ENCODE measurements around the gene ANGPT4. TPM values are rescaled to one million over a fixed set of nuclear protein-coding genes. Genes with fewer than 3 reads are reported as not detected.

ANGPT4 gene
- total and polyA plus RNA-seq, 2 of the 13 experiments (the other 11 are each of a cell fraction or from before 2014, with no cell fraction given): not detected

GRCh38 chr20:833450-834150 lies 82.5 kb downstream of the ANGPT4 start, which contains the start of gene FAM110A (continued):
- TF ChIP-seq KMT2B (CRISPR knock-in tag; IDR thresholded peaks at IDR 0.05) (peak; percentile 64; the same call in 1 of the 2 replicates), MXD4 (CRISPR knock-in tag; IDR thresholded peaks at IDR 0.05) (peak; percentile 91), ZNF512B (CRISPR knock-in tag; IDR thresholded peaks at IDR 0.05; ENCODE audit: borderline replicate concordance) (no peak), TFDP2 (CRISPR knock-in tag; IDR thresholded peaks at IDR 0.05) (peak; percentile 100), SP2 (CRISPR knock-in tag; IDR thresholded peaks at IDR 0.05) (peak; percentile 70), MBNL3 (CRISPR knock-in tag; conservative IDR thresholded peaks at IDR 0.05) (no peak), ZBTB40 (IDR thresholded peaks at IDR 0.05) (no peak), ZBTB40 (CRISPR knock-in tag; IDR thresholded peaks at IDR 0.05) (peak; percentile 57; the same call in 1 of the 2 replicates), CEBPB (IDR thresholded peaks at IDR 0.05; ENCODE audit: borderline replicate concordance, low read depth, low read length) (no peak), ZBTB37 (CRISPR knock-in tag; IDR thresholded peaks at IDR 0.05) (no peak), TBL1XR1 (IDR thresholded peaks at IDR 0.05; ENCODE audit: borderline replicate concordance, low read length, partially characterized antibody) (no peak), ZFP91 (CRISPR knock-in tag; IDR thresholded peaks at IDR 0.05; ENCODE audit: borderline replicate concordance) (peak; percentile 90; the same call in 1 of the 2 replicates)
